SK-N-SH treated with all-trans-retinoic acid at 6 μM for 48 hours (cell line): ENCODE measurements around the gene MYD88.

Experiments
- ATAC-seq: fragments of 200-7000 bp; cut with Tn5 transposase; 3 replicates; pipeline ENCODE4 v1.9.1; 2020; ENCODE audit warnings: mild to moderate bottlenecking, moderate library complexity
- ARNTL ChIP-seq: fragments of 450-650 bp; formaldehyde crosslinking; IDR thresholded peaks from 2 replicates; pipeline ENCODE4 v1.5.0; 2020; ENCODE audit warnings: low read depth, mild to moderate bottlenecking, moderate library complexity, borderline replicate concordance
- BACH2 ChIP-seq: fragments of 250-450 bp; sonication (Bioruptor Pico); IDR thresholded peaks from 2 replicates; pipeline ENCODE4 v1.9.0; 2021; ENCODE audit warnings: mild to moderate bottlenecking, borderline replicate concordance
- CSDC2 ChIP-seq: fragments of 250-450 bp; sonication (Bioruptor Pico); IDR thresholded peaks from 2 replicates; pipeline ENCODE4 v1.5.0; 2020; ENCODE audit warnings: mild to moderate bottlenecking, moderate library complexity
- CSRNP3 ChIP-seq: fragments of 250-450 bp; sonication (Bioruptor Pico); IDR thresholded peaks from 2 replicates; pipeline ENCODE4 v1.5.1; 2021; ENCODE audit warnings: mild to moderate bottlenecking, moderate library complexity
- ESRRG ChIP-seq: fragments of 250-450 bp; sonication (Bioruptor Pico); IDR thresholded peaks from 2 replicates; pipeline ENCODE4 v1.6.1; 2021; ENCODE audit warnings: mild to moderate bottlenecking
- ISL1 ChIP-seq: fragments of 250-450 bp; sonication (Bioruptor Pico); IDR thresholded peaks from 2 replicates; pipeline ENCODE4 v2.1.2; 2022; ENCODE audit warnings: mild to moderate bottlenecking, moderate library complexity
- OSR1 ChIP-seq: fragments of 250-450 bp; sonication (Bioruptor Pico); IDR thresholded peaks from 2 replicates; pipeline ENCODE4 v1.8.0; 2022; ENCODE audit warnings: moderate library complexity, mild to moderate bottlenecking, inconsistent platforms
- PATZ1 ChIP-seq: fragments of 250-450 bp; sonication (Bioruptor Pico); IDR thresholded peaks from 2 replicates; pipeline ENCODE4 v1.8.0; 2020; ENCODE audit warnings: mild to moderate bottlenecking, moderate library complexity, borderline replicate concordance
- POU6F1 ChIP-seq: fragments of 250-450 bp; sonication (Bioruptor Pico); IDR thresholded peaks from 2 replicates; pipeline ENCODE4 v1.8.0; 2021; ENCODE audit warnings: low read depth, mild to moderate bottlenecking, moderate library complexity, borderline replicate concordance
- PPARA ChIP-seq: fragments of 250-450 bp; sonication (Bioruptor Pico); IDR thresholded peaks from 2 replicates; pipeline ENCODE4 v1.5.0; 2020; ENCODE audit warnings: mild to moderate bottlenecking, borderline replicate concordance
- RARB ChIP-seq: fragments of 250-450 bp; sonication (Bioruptor Pico); IDR thresholded peaks from 2 replicates; pipeline ENCODE4 v1.8.0; 2021; ENCODE audit warnings: mild to moderate bottlenecking, moderate library complexity
- SNAI2 ChIP-seq: fragments of 250-450 bp; sonication (Bioruptor Pico); IDR thresholded peaks from 2 replicates; pipeline ENCODE4 v1.5.0; 2020; ENCODE audit warnings: mild to moderate bottlenecking, moderate library complexity
- TCF4 ChIP-seq: fragments of 250-450 bp; sonication (Bioruptor Pico); IDR thresholded peaks from 2 replicates; pipeline ENCODE4 v1.8.0; 2021; ENCODE audit warnings: mild to moderate bottlenecking, moderate library complexity, borderline replicate concordance
- ZC3H10 ChIP-seq: fragments of 250-450 bp; sonication (Bioruptor Pico); IDR thresholded peaks from 2 replicates; pipeline ENCODE4 v1.5.1; 2021; ENCODE audit warnings: mild to moderate bottlenecking, moderate library complexity
- ZFP3 ChIP-seq: fragments of 250-450 bp; sonication (Bioruptor Pico); IDR thresholded peaks from 2 replicates; pipeline ENCODE4 v1.5.0; 2020; ENCODE audit warnings: mild to moderate bottlenecking, moderate library complexity
- ZFP30 ChIP-seq: fragments of 450-650 bp; formaldehyde crosslinking; IDR thresholded peaks from 2 replicates; pipeline ENCODE4 v1.5.0; 2022; ENCODE audit warnings: mild to moderate bottlenecking, moderate library complexity
- ZNF565 ChIP-seq: fragments of 450-650 bp; formaldehyde crosslinking; conservative IDR thresholded peaks from 2 replicates; pipeline ENCODE4 v1.5.0; 2020; ENCODE audit warnings: low read depth, mild to moderate bottlenecking, moderate library complexity
- ZNF70 ChIP-seq: fragments of 450-650 bp; formaldehyde crosslinking; IDR thresholded peaks from 2 replicates; pipeline ENCODE4 v1.5.0; 2020; ENCODE audit warnings: mild to moderate bottlenecking, moderate library complexity
- ZNF8 ChIP-seq: fragments of 450-650 bp; formaldehyde crosslinking; IDR thresholded peaks from 2 replicates; pipeline ENCODE4 v1.5.0; 2020; ENCODE audit warnings: mild to moderate bottlenecking, moderate library complexity

The MYD88 gene

GRCh38 chr3:38124324-38125122 is 13.9 kb upstream of the MYD88 start:
- no peak for TF ChIP-seq ZFP3 (CRISPR knock-in tag)
- no peak for TF ChIP-seq CSRNP3 (CRISPR knock-in tag)
- TF ChIP-seq ARNTL (CRISPR knock-in tag): no peak
- TF ChIP-seq OSR1 (CRISPR knock-in tag): no peak
- TF ChIP-seq, all 23 proteins: peak for 0
- ATAC-seq: no peak

GRCh38 chr3:38125305-38126120 is 12.9 kb upstream of the MYD88 start:
- TF ChIP-seq CSRNP3 (CRISPR knock-in tag) (no peak), ZNF565 (CRISPR knock-in tag) (no peak), BACH2 (CRISPR knock-in tag) (no peak), ISL1 (CRISPR knock-in tag) (no peak)
- TF ChIP-seq, all 23 proteins: peak for 0
- ATAC-seq: no peak

GRCh38 chr3:38126121-38126892 is 12.2 kb upstream of the MYD88 start:
- TF ChIP-seq ZNF70 (CRISPR knock-in tag) (no peak), CSRNP3 (CRISPR knock-in tag) (no peak), PPARA (CRISPR knock-in tag) (no peak), SNAI2 (CRISPR knock-in tag) (no peak), BACH2 (CRISPR knock-in tag) (no peak), CSDC2 (CRISPR knock-in tag) (no peak), RARB (no peak), ZNF565 (CRISPR knock-in tag) (no peak), ESRRG (CRISPR knock-in tag) (no peak), ZFP3 (CRISPR knock-in tag) (no peak), ZFP30 (CRISPR knock-in tag) (no peak), ARNTL (CRISPR knock-in tag) (no peak), ZNF8 (CRISPR knock-in tag) (no peak), POU6F1 (CRISPR knock-in tag) (no peak), ZC3H10 (CRISPR knock-in tag) (no peak), TCF4 (no peak), ISL1 (CRISPR knock-in tag) (no peak), PATZ1 (CRISPR knock-in tag) (no peak)
- no peak for ATAC-seq
